Stomach (tissue), 4 donors: ENCODE data around the gene CERK.

Source experiments
- CTCF ChIP-seq, 7 experiments: fragments of 450-650 bp in 4 of 7; fragments of 200-600 bp in 3 of 7; sonication (generic) in 3 of 7; IDR thresholded peaks; one replicate each; pipeline ENCODE4 v1.5.1; 2016 to 2019; ENCODE audit warnings: antibody characterized with exemption in 7 of 7, control low read depth in 2 of 7, mild to moderate bottlenecking in 1 of 7
- EP300 ChIP-seq: sonication (generic); formaldehyde crosslinking; IDR thresholded peaks from one replicate; pipeline ENCODE4 v1.6.1; 2017; ENCODE audit warnings: antibody characterized with exemption
- POLR2A ChIP-seq, 4 donors: fragments of 450-650 bp; IDR thresholded peaks; one replicate each; pipeline ENCODE4 v1.6.1; 2016; ENCODE audit warnings: antibody characterized with exemption in 4 of 4, control low read depth in 2 of 4, mild to moderate bottlenecking in 1 of 4, moderate library complexity in 1 of 4
- POLR2AphosphoS5 ChIP-seq, 3 donors: sonication (generic); formaldehyde crosslinking; IDR thresholded peaks; one replicate each; pipeline ENCODE4 v1.6.1; 2016; ENCODE audit warnings: antibody characterized with exemption in 3 of 3

- TF ChIP-seq POLR2A (IDR thresholded peaks at IDR 0.05) (no peak), CTCF (IDR thresholded peaks at IDR 0.05) (peak in 1 of 7 experiments; percentile 45), POLR2AphosphoS5 (IDR thresholded peaks at IDR 0.05) (no peak), EP300 (no peak)
These were observed 1.2 kb upstream of the CERK start for GRCh38 chr22:46739094-46739870.
